ENCODE measurements around the gene VSIR. TPM values are rescaled to one million over a fixed set of nuclear protein-coding genes. Genes with fewer than 3 reads are reported as not detected.

The VSIR gene
- total and polyA plus RNA-seq, 2 donors from 2014 or later = 32.1 to 66.6 TPM

- H3K9me3 ChIP-seq (ENCODE audit: control insufficient read depth in 2 of 3, insufficient read depth in 1 of 3, low read length in 3 of 3) = no peaks in the 10 kb centered on the region
- H3K27me3 ChIP-seq (ENCODE audit: control insufficient read depth, insufficient read depth, low read length) = no peaks in the 10 kb centered on the region
- DNase-seq (no peak), FAIRE-seq (no peak)
- intact Hi-C loops (cut with DNase I) = no loop called here
- no peak overlapping the region for H3K9ac ChIP-seq (ENCODE audit: low read length in 3 of 3)
- H3K4me1 ChIP-seq (ENCODE audit: control insufficient read depth in 2 of 3, insufficient read depth in 2 of 3, low read depth in 1 of 3, low read length in 3 of 3) = peaks cover 0 to 48% (median 21%) of the 10 kb centered on the region in 3 donors
- H3K27ac ChIP-seq (ENCODE audit: low read depth in 2 of 2, low read length in 2 of 2) = peak overlapping the region in 1 of 2 donors; percentile 10
- peaks cover 0 to 7% (median 0%) of the 10 kb centered on the region in 3 donors for H3K36me3 ChIP-seq (ENCODE audit: control insufficient read depth in 2 of 3, insufficient read depth in 3 of 3, low read length in 3 of 3)
- TF ChIP-seq CTCF (IDR thresholded peaks at IDR 0.05; ENCODE audit: borderline replicate concordance, extremely low read depth, insufficient read depth) = no peak
- no peak overlapping the region for H3K4me3 ChIP-seq (ENCODE audit: low read length in 3 of 3)
These were observed 23.0 kb downstream of the VSIR start for GRCh38 chr10:71750124-71750841.

DNA sequence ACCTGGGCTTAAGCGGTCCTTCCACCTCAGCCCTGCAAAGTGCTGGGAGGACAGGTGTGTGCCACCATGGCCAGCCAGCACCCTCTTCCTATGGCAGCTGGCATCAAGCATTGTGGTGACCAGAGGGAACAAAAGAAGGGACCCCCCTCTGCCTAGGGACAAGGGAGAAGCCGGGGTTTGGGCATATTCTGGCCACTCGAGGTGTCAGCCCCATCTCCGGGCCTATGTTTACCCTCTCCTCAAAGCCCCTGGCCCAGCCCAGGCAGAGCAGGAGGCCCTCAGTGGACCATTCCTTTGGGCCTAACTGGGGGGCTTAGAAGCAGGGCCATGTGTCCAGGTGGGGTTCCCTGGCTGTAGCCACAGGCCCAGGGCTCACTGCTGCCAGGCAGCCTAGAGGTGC is 23.9 kb downstream of the VSIR start:
- FAIRE-seq (no peak), DNase-seq (no peak)
- no peak for TF ChIP-seq CTCF (IDR thresholded peaks at IDR 0.05; ENCODE audit: borderline replicate concordance, extremely low read depth, insufficient read depth)
- Histone ChIP-seq H3K36me3 (ENCODE audit: control insufficient read depth in 2 of 3, insufficient read depth in 3 of 3, low read length in 3 of 3) (peaks cover 0 to 7% (median 0%) of the 10 kb centered on the region in 3 donors), H3K9ac (ENCODE audit: low read length in 3 of 3) (no peak overlapping the region), H3K9me3 (ENCODE audit: control insufficient read depth in 2 of 3, insufficient read depth in 1 of 3, low read length in 3 of 3) (no peaks in the 10 kb centered on the region), H3K4me3 (ENCODE audit: low read length in 3 of 3) (no peak overlapping the region), H3K4me1 (ENCODE audit: control insufficient read depth in 2 of 3, insufficient read depth in 2 of 3, low read depth in 1 of 3, low read length in 3 of 3) (peaks cover 0 to 40% (median 14%) of the 10 kb centered on the region in 3 donors), H3K27me3 (ENCODE audit: control insufficient read depth, insufficient read depth, low read length) (no peaks in the 10 kb centered on the region), H3K27ac (ENCODE audit: low read depth in 2 of 2, low read length in 2 of 2) (peak overlapping the region; percentile 32 to 64)
- intact Hi-C loops (cut with DNase I) = no loop called here

GRCh38 chr10:71748671-71749191 is 24.6 kb downstream of the VSIR start:
- Histone ChIP-seq H3K4me3 (ENCODE audit: low read length in 3 of 3) (no peak overlapping the region), H3K27me3 (ENCODE audit: control insufficient read depth, insufficient read depth, low read length) (no peaks in the 10 kb centered on the region), H3K9ac (ENCODE audit: low read length in 3 of 3) (no peak overlapping the region), H3K36me3 (ENCODE audit: control insufficient read depth in 2 of 3, insufficient read depth in 3 of 3, low read length in 3 of 3) (peaks cover 0 to 7% (median 0%) of the 10 kb centered on the region in 3 donors), H3K9me3 (ENCODE audit: control insufficient read depth in 2 of 3, insufficient read depth in 1 of 3, low read length in 3 of 3) (no peaks in the 10 kb centered on the region), H3K4me1 (ENCODE audit: control insufficient read depth in 2 of 3, insufficient read depth in 2 of 3, low read depth in 1 of 3, low read length in 3 of 3) (peaks cover 0 to 35% (median 10%) of the 10 kb centered on the region in 3 donors), H3K27ac (ENCODE audit: low read depth in 2 of 2, low read length in 2 of 2) (peak overlapping the region; percentile 48 to 64)
- DNase-seq (peak in 2 of 5 donors; percentile 66 to 89), FAIRE-seq (no peak)
- no peak for TF ChIP-seq CTCF (IDR thresholded peaks at IDR 0.05; ENCODE audit: borderline replicate concordance, extremely low read depth, insufficient read depth)
- intact Hi-C loops (cut with DNase I) = no loop called here

All from kidney (tissue), 14 donors.